HepG2 (cell line): ENCODE results near the gene TRPV2. TPM values are rescaled to one million over a fixed set of nuclear protein-coding genes. Genes with fewer than 3 reads are reported as not detected.

Experiments
- ATAC-seq: fragments of 200-7000 bp; cut with Tn5 transposase; 3 replicates; pipeline ENCODE4 v1.9.1; 2020; ENCODE audit warnings: mild to moderate bottlenecking, moderate library complexity
- BruUV-seq: library from RNA; stranded (reverse); fragments of 400-500 nt; replicated peaks from 2 replicates; lab custom pipeline; 2021; lab: Mats Ljungman, UMichigan
- CTCF ChIA-PET: fragments of 300-600 bp; formaldehyde crosslinking; extraction: SDS; loops from one replicate; lab custom pipeline; 2021; ENCODE audit warnings: low total read pairs, inconsistent platforms, low intra/inter-chr PET ratio; lab: Yijun Ruan, JAX
- POLR2A ChIA-PET: fragments of 350-600 bp; sonication (Branson Sonifier 250); formaldehyde crosslinking; loops from one replicate; lab custom pipeline; 2020; ENCODE audit warnings: antibody characterized with exemption, inconsistent platforms; lab: Yijun Ruan, JAX
- DNase-seq: peaks from one replicate; pipeline ENCODE4 v3.0.0-alpha.2; 2015; ENCODE audit warnings: low spot score
- FAIRE-seq: peaks from 3 replicates; lab custom pipeline; 2011; peaks lifted over from hg19 to GRCh38; lab: Jason Lieb, UNC
- H2AFZ ChIP-seq: one replicate; pipeline ENCODE4 v1.6.1; 2011; ENCODE audit warnings: low read length, inconsistent platforms
- H3K27ac ChIP-seq: fragments of 300-600 bp; 3 replicates; pipeline ENCODE4 v1.8.0; 2011; ENCODE audit warnings: mixed run types, mild to moderate bottlenecking, mixed read lengths, low read length, inconsistent platforms; ENCODE audit not compliant: insufficient read depth; ENCODE audit errors: extremely low read length
- H3K27me3 ChIP-seq, 2 experiments: fragments of 200-600 bp in 1 of 2; 2 replicates in 1 of 2; 3 replicates in 1 of 2; pipeline versions ENCODE4 v1.6.0 to v1.8.0; 2011; ENCODE audit warnings: low read length in 2 of 2, mild to moderate bottlenecking in 2 of 2, moderate library complexity in 2 of 2, inconsistent platforms in 1 of 2; ENCODE audit not compliant: insufficient read depth in 2 of 2, control insufficient read depth in 1 of 2
- H3K36me3 ChIP-seq, 2 experiments: fragments of 200-600 bp in 1 of 2; replicated peaks in 1 of 2; 2 replicates in 1 of 2; 3 replicates in 1 of 2; pipeline versions ENCODE4 v1.5.1 to v1.8.0; 2011; ENCODE audit warnings: low read length in 2 of 2, inconsistent platforms in 1 of 2; ENCODE audit not compliant: insufficient read depth in 2 of 2, control insufficient read depth in 1 of 2
- H3K4me1 ChIP-seq: 2 replicates; pipeline ENCODE4 v1.5.1; 2012; ENCODE audit warnings: low read length, inconsistent platforms; ENCODE audit not compliant: insufficient read depth
- H3K4me2 ChIP-seq: 2 replicates; pipeline ENCODE4 v1.6.0; 2011; ENCODE audit warnings: low read depth, low read length, inconsistent platforms
- H3K4me3 ChIP-seq, 3 experiments: fragments of 200-600 bp in 1 of 3; sonication (generic), shearing (Covaris generic) in 1 of 3; replicated peaks in 1 of 3; 2 replicates each; pipeline ENCODE4 v1.5.1; 2011 to 2016; ENCODE audit warnings: low read length in 3 of 3, inconsistent platforms in 2 of 3, low read depth in 2 of 3, mild to moderate bottlenecking in 2 of 3, control low read depth in 1 of 3, mixed read lengths in 1 of 3; ENCODE audit not compliant: insufficient read depth in 1 of 3
- H3K79me2 ChIP-seq: one replicate; pipeline ENCODE4 v1.6.1; 2011; ENCODE audit warnings: low read length, inconsistent platforms; ENCODE audit not compliant: insufficient read depth
- H3K9ac ChIP-seq: 2 replicates; pipeline ENCODE4 v1.6.0; 2011; ENCODE audit warnings: mild to moderate bottlenecking, low read depth, low read length, inconsistent platforms; ENCODE audit not compliant: insufficient read depth
- H3K9me3 ChIP-seq: 2 replicates; pipeline ENCODE4 v1.5.1; 2012; ENCODE audit warnings: mild to moderate bottlenecking, low read length
- H4K20me1 ChIP-seq: 2 replicates; pipeline ENCODE4 v1.6.0; 2011; ENCODE audit warnings: inconsistent platforms, mild to moderate bottlenecking, low read length, moderate library complexity; ENCODE audit not compliant: insufficient read depth
- CREM ChIP-seq, 2 experiments: sonication (generic) in 1 of 2; formaldehyde crosslinking in 1 of 2; IDR thresholded peaks; 2 replicates each; pipeline versions ENCODE4 v1.4.0 to v1.6.1; 2016 to 2020; ENCODE audit warnings: antibody characterized with exemption in 1 of 2, mild to moderate bottlenecking in 1 of 2, missing genetic modification reagents in 1 of 2
- MEIS1 ChIP-seq: sonication (generic); formaldehyde crosslinking; IDR thresholded peaks from 2 replicates; pipeline ENCODE4 v1.9.0; 2021; ENCODE audit warnings: mild to moderate bottlenecking, missing genetic modification reagents, moderate library complexity, borderline replicate concordance
- ZNF280B ChIP-seq: sonication (generic); formaldehyde crosslinking; IDR thresholded peaks from 2 replicates; pipeline ENCODE4 v1.5.0; 2020; ENCODE audit warnings: missing genetic modification reagents, mild to moderate bottlenecking, borderline replicate concordance
- ZNF672 ChIP-seq: sonication (generic); formaldehyde crosslinking; IDR thresholded peaks from 2 replicates; pipeline ENCODE4 v1.8.1; 2022; ENCODE audit warnings: missing genetic modification reagents
- ZSCAN31 ChIP-seq: sonication (generic); formaldehyde crosslinking; IDR thresholded peaks from 2 replicates; pipeline ENCODE4 v1.5.0; 2020; ENCODE audit warnings: low read depth, mild to moderate bottlenecking, missing genetic modification reagents
- WGBS: methylation state at CpG from one replicate; pipeline ENCODE4 v1.1.6; 2017; ENCODE audit warnings: low lambda C conversion rate; 5-methylcytosine and 5-hydroxymethylcytosine counted together
- in situ Hi-C: cut with HindIII; loops from 2 replicates; pipeline ENCODE4 v1.10.0; 2017; ENCODE audit warnings: low pct_unique_long_range_greater_than_20kb; ENCODE audit not compliant: extremely low pct_ligation_motif_present
- intact Hi-C: fragments of 100-400 bp; cut with micrococcal nuclease; formaldehyde crosslinking; loops from one replicate; pipeline ENCODE4 v1.10.0; 2022; ENCODE audit not compliant: unreplicated experiment
- polyA plus RNA-seq, 8 experiments: library from polyadenylated mRNA; depleted of rRNA in 3 of 8; stranded (reverse) in 7 of 8; unstranded in 1 of 8; fragments of >200 nt; fragmentation: Illumina TruSeq in 4 of 8; extraction: Trizol in 4 of 8; gene quantifications; 2 replicates each; pipeline versions ENCODE4 v1.2.1 to v1.2.3, GENCODE V29; 2011 to 2016; ENCODE audit warnings: low read depth in 4 of 8, missing spikeins in 1 of 8, mixed read lengths in 1 of 8; ENCODE audit not compliant: insufficient read depth in 1 of 8
- total RNA-seq, 5 experiments: library from RNA; depleted of rRNA; stranded (reverse); fragments of >200 nt; fragmentation: Illumina TruSeq; extraction: Trizol; gene quantifications; 2 replicates each; pipeline ENCODE4 v1.2.3, GENCODE V29; 2016; ENCODE audit warnings: low read depth in 1 of 5
- TF ChIP-seq, protein P1 (sequence below): IDR thresholded peaks from 2 replicates; pipeline ENCODE4 v1.6.1; 2016; ENCODE audit warnings: mild to moderate bottlenecking
- TF ChIP-seq, protein P2 (sequence below): sonication (generic); formaldehyde crosslinking; IDR thresholded peaks from 2 replicates; pipeline ENCODE4 v1.4.0; 2020; ENCODE audit warnings: mild to moderate bottlenecking, missing genetic modification reagents

TRPV2 gene
- total and polyA plus RNA-seq, 2 of the 13 experiments (the other 11 are each of a cell fraction or from before 2014, with no cell fraction given), result 13.6 to 21.3 TPM

- TF ChIP-seq, protein P1, sequence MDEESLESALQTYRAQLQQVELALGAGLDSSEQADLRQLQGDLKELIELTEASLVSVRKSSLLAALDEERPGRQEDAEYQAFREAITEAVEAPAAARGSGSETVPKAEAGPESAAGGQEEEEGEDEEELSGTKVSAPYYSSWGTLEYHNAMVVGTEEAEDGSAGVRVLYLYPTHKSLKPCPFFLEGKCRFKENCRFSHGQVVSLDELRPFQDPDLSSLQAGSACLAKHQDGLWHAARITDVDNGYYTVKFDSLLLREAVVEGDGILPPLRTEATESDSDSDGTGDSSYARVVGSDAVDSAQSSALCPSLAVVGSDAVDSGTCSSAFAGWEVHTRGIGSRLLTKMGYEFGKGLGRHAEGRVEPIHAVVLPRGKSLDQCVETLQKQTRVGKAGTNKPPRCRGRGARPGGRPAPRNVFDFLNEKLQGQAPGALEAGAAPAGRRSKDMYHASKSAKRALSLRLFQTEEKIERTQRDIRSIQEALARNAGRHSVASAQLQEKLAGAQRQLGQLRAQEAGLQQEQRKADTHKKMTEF, result no peak
- TF ChIP-seq CREM (IDR thresholded peaks at IDR 0.05) (no peak), CREM (CRISPR knock-in tag; IDR thresholded peaks at IDR 0.05) (no peak)
Measured at GRCh38 chr17:16423226-16423872, 8.0 kb downstream of the TRPV2 start (continued).

- ATAC-seq, result no peak
- Histone ChIP-seq H3K36me3 (no peaks in the 10 kb centered on the region; a peak in 1 of 5 replicates), H3K4me3 (peak overlapping the region in 1 of 3 experiments; percentile 21; a peak in 1 of 6 replicates), H3K9ac (peak overlapping the region; percentile 47; the same call in 1 of the 2 replicates), H3K79me2 (no peaks in the 10 kb centered on the region), H3K27ac (peak overlapping the region; percentile 76), H3K27me3 (no peaks in the 10 kb centered on the region), H3K4me2 (peak overlapping the region; percentile 64), H2AFZ (no peak overlapping the region), H4K20me1 (no peaks in the 10 kb centered on the region), H3K4me1 (peaks cover 38% of the 10 kb centered on the region), H3K9me3 (no peaks in the 10 kb centered on the region)
- ChIA-PET CTCF (no interaction called here), POLR2A (interaction anchor here (0.9 to 7.3 kb wide), 6 partner anchors 8 to 120 kb away, joined by 3 to 159 read pairs (median 5); partner anchors contain the start of gene UBB)
- in situ Hi-C loops, result loop anchor here (5.0 kb wide), 1 partner anchor 138 kb away; no protein-coding TSS in a partner anchor
- intact Hi-C loops, result no loop called here
- 0 out of 2 replicates have a peak, but pooled peaks have one; percentile 12 for TF ChIP-seq ZNF672
- TF ChIP-seq, protein P2, sequence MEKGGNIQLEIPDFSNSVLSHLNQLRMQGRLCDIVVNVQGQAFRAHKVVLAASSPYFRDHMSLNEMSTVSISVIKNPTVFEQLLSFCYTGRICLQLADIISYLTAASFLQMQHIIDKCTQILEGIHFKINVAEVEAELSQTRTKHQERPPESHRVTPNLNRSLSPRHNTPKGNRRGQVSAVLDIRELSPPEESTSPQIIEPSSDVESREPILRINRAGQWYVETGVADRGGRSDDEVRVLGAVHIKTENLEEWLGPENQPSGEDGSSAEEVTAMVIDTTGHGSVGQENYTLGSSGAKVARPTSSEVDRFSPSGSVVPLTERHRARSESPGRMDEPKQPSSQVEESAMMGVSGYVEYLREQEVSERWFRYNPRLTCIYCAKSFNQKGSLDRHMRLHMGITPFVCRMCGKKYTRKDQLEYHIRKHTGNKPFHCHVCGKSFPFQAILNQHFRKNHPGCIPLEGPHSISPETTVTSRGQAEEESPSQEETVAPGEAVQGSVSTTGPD, result 0 out of 2 replicates have a peak, but pooled peaks have one; percentile 16
- no peak for TF ChIP-seq MEIS1 (CRISPR knock-in tag)
- TF ChIP-seq ZNF280B (CRISPR knock-in tag), result no peak
- TF ChIP-seq ZSCAN31 (CRISPR knock-in tag), result 0 out of 2 replicates have a peak, but pooled peaks have one; percentile 27
- WGBS, result 62% methylated on average over 5 of the region's 6 CpGs
- DNase-seq, result no peak
- no TSS peak for BruUV-seq
- no peak for FAIRE-seq
Measured at GRCh38 chr17:16425202-16425601, 9.8 kb downstream of the TRPV2 start.
